CD14-positive monocyte (primary cell): ENCODE data around the gene ANP32B. TPM values are rescaled to one million over a fixed set of nuclear protein-coding genes. Genes with fewer than 3 reads are reported as not detected.
"Not testable (repeated sequence)": the region's sequence is repeated elsewhere in the genome, so short reads cannot be mapped to it uniquely, and the experiment has no call there.

ENCODE experiments used
- DNase-seq, 3 donors: peaks; one replicate each; pipeline ENCODE4 v3.0.0-alpha.2; 2011 to 2022
- H2AFZ ChIP-seq: 2 replicates; pipeline ENCODE4 v1.6.0; 2012; ENCODE audit warnings: mild to moderate bottlenecking, low read depth, low read length, inconsistent platforms; ENCODE audit not compliant: insufficient read depth, poor library complexity, severe bottlenecking
- H3K27ac ChIP-seq, 2 donors: 1 replicate in 1 of 2; 2 replicates in 1 of 2; pipeline ENCODE4 v1.5.1; 2012 to 2013; ENCODE audit warnings: low read length in 2 of 2, control low read depth in 1 of 2, inconsistent platforms in 1 of 2, low read depth in 1 of 2, mild to moderate bottlenecking in 1 of 2
- H3K27me3 ChIP-seq, 2 donors: one replicate each; pipeline versions ENCODE4 v1.6.0 to v1.6.1; 2011 to 2013; ENCODE audit warnings: low read length in 2 of 2; ENCODE audit not compliant: control insufficient read depth in 2 of 2, insufficient read depth in 2 of 2
- H3K36me3 ChIP-seq, 2 donors: replicated peaks in 1 of 2; 1 replicate in 1 of 2; 2 replicates in 1 of 2; pipeline versions ENCODE4 v1.5.1 to v1.6.1; 2012 to 2013; ENCODE audit warnings: low read length in 2 of 2, control low read depth in 1 of 2, inconsistent platforms in 1 of 2, mild to moderate bottlenecking in 1 of 2; ENCODE audit not compliant: insufficient read depth in 2 of 2, control insufficient read depth in 1 of 2
- H3K4me1 ChIP-seq, 2 donors: 1 replicate in 1 of 2; 2 replicates in 1 of 2; pipeline versions ENCODE4 v1.5.1 to v1.6.1; 2012 to 2013; ENCODE audit warnings: low read length in 2 of 2, control low read depth in 1 of 2, inconsistent platforms in 1 of 2, mild to moderate bottlenecking in 1 of 2, moderate library complexity in 1 of 2; ENCODE audit not compliant: insufficient read depth in 2 of 2, control insufficient read depth in 1 of 2
- H3K4me2 ChIP-seq: replicated peaks from 2 replicates; pipeline ENCODE3; 2012; ENCODE audit warnings: low read length, moderate library complexity, mild to moderate bottlenecking; ENCODE audit not compliant: poor library complexity, severe bottlenecking; ENCODE audit errors: extremely low read depth
- H3K4me3 ChIP-seq, 3 experiments: fragments of 200-600 bp in 1 of 3; sonication (generic) in 1 of 3; replicated peaks in 1 of 3; 1 replicate in 2 of 3; 2 replicates in 1 of 3; pipeline ENCODE4 v1.5.1; 2011 to 2013; ENCODE audit warnings: low read length in 3 of 3, mild to moderate bottlenecking in 3 of 3, control low read depth in 2 of 3, low read depth in 2 of 3, inconsistent platforms in 1 of 3, moderate library complexity in 1 of 3
- H3K79me2 ChIP-seq: 2 replicates; pipeline ENCODE4 v1.6.0; 2012; ENCODE audit warnings: mild to moderate bottlenecking, control low read depth, inconsistent platforms, low read length, moderate library complexity; ENCODE audit not compliant: insufficient read depth
- H3K9ac ChIP-seq: 2 replicates; pipeline ENCODE4 v1.6.0; 2017; ENCODE audit warnings: low read length, mild to moderate bottlenecking; ENCODE audit not compliant: insufficient read depth, poor library complexity, severe bottlenecking
- H3K9me3 ChIP-seq, 2 donors: replicated peaks in 1 of 2; 1 replicate in 1 of 2; 2 replicates in 1 of 2; pipeline versions ENCODE4 v1.5.1 to v1.6.1; 2012 to 2013; ENCODE audit warnings: low read length in 2 of 2, control low read depth in 1 of 2; ENCODE audit not compliant: control insufficient read depth in 1 of 2, insufficient read depth in 1 of 2
- H4K20me1 ChIP-seq: 2 replicates; pipeline ENCODE4 v1.6.0; 2012; ENCODE audit warnings: mild to moderate bottlenecking, low read length, control low read depth, moderate library complexity; ENCODE audit not compliant: insufficient read depth
- H3K27ac Mint-ChIP-seq, 7 donors: one replicate each; pipeline ENCODE4 v1.8.0; 2020; ENCODE audit warnings: mild to moderate bottlenecking in 7 of 7, mixed read lengths in 7 of 7, moderate library complexity in 6 of 7, inconsistent platforms in 2 of 7
- H3K27me3 Mint-ChIP-seq, 3 donors: one replicate each; pipeline ENCODE4 v1.8.0; 2021 to 2022; ENCODE audit warnings: low read depth in 3 of 3, mild to moderate bottlenecking in 3 of 3, mixed read lengths in 3 of 3, moderate library complexity in 3 of 3, inconsistent platforms in 1 of 3
- H3K36me3 Mint-ChIP-seq, 2 donors: one replicate each; pipeline ENCODE4 v1.8.0; 2020; ENCODE audit warnings: mixed read lengths in 2 of 2, inconsistent platforms in 1 of 2, mild to moderate bottlenecking in 1 of 2
- H3K4me1 Mint-ChIP-seq: one replicate; pipeline ENCODE4 v1.8.0; 2020; ENCODE audit warnings: mild to moderate bottlenecking, mixed read lengths
- H3K4me3 Mint-ChIP-seq, 2 donors: one replicate each; pipeline ENCODE4 v1.8.0; 2020; ENCODE audit warnings: mild to moderate bottlenecking in 2 of 2, mixed read lengths in 2 of 2, moderate library complexity in 1 of 2
- H3K9me3 Mint-ChIP-seq, 7 donors: one replicate each; pipeline ENCODE4 v1.8.0; 2020 to 2022; ENCODE audit warnings: mixed read lengths in 7 of 7, mild to moderate bottlenecking in 6 of 7, moderate library complexity in 6 of 7, inconsistent platforms in 2 of 7
- CTCF ChIP-seq: fragments of 200-600 bp; IDR thresholded peaks from one replicate; pipeline ENCODE4 v1.8.0; 2022; ENCODE audit warnings: antibody characterized with exemption, mild to moderate bottlenecking
- WGBS: methylation state at CpG from one replicate; pipeline ENCODE4 v1.1.5; 2013; ENCODE audit warnings: missing lambda C conversion rate; ENCODE audit not compliant: insufficient coverage; 5-methylcytosine and 5-hydroxymethylcytosine counted together
- intact Hi-C, 2 donors: fragments of 100-400 bp; cut with micrococcal nuclease; formaldehyde crosslinking; loops; one replicate each; pipeline versions ENCODE4 v1.15.0 to v1.15.1; 2023
- polyA plus RNA-seq, 3 donors: library from polyadenylated mRNA; depleted of rRNA in 1 of 3; unstranded in 2 of 3; stranded (reverse) in 1 of 3; fragments of 300-500 nt in 2 of 3; fragments of >200 nt in 1 of 3; fragmentation: Illumina TruSeq in 2 of 3; gene quantifications; 1 replicate in 2 of 3; 2 replicates in 1 of 3; pipeline ENCODE4 v1.2.3, GENCODE V29; 2012 to 2021

ANP32B gene
- polyA plus RNA-seq, 3 donors, result 29.7 to 40.7 (median 30.8) TPM

- H3K4me2 ChIP-seq, result no peak overlapping the region
- no peak for DNase-seq
- H4K20me1 ChIP-seq, result no peaks in the 10 kb centered on the region
- no peaks in the 10 kb centered on the region for H3K4me1 ChIP-seq
- Mint-ChIP-seq H3K4me3 (no peak overlapping the region), H3K27ac (no peak overlapping the region), H3K27me3 (peaks cover 0 to 2% (median 2%) of the 10 kb centered on the region in 3 donors), H3K9me3 (no peaks in the 10 kb centered on the region), H3K36me3 (no peaks in the 10 kb centered on the region), H3K4me1 (no peaks in the 10 kb centered on the region)
- no peak overlapping the region for H3K4me3 ChIP-seq
- no peak for TF ChIP-seq CTCF
- no peaks in the 10 kb centered on the region for H3K79me2 ChIP-seq
- no peak overlapping the region for H3K9ac ChIP-seq
- no peak overlapping the region for H2AFZ ChIP-seq
- H3K36me3 ChIP-seq, result no peaks in the 10 kb centered on the region
- H3K27me3 ChIP-seq, result no peaks in the 10 kb centered on the region
- no peaks in the 10 kb centered on the region for H3K9me3 ChIP-seq
- intact Hi-C loops, result no loop called here
- H3K27ac ChIP-seq, result no peak overlapping the region
Measured at GRCh38 chr9:97959585-97959984, 23.6 kb upstream of the ANP32B start.

DNA sequence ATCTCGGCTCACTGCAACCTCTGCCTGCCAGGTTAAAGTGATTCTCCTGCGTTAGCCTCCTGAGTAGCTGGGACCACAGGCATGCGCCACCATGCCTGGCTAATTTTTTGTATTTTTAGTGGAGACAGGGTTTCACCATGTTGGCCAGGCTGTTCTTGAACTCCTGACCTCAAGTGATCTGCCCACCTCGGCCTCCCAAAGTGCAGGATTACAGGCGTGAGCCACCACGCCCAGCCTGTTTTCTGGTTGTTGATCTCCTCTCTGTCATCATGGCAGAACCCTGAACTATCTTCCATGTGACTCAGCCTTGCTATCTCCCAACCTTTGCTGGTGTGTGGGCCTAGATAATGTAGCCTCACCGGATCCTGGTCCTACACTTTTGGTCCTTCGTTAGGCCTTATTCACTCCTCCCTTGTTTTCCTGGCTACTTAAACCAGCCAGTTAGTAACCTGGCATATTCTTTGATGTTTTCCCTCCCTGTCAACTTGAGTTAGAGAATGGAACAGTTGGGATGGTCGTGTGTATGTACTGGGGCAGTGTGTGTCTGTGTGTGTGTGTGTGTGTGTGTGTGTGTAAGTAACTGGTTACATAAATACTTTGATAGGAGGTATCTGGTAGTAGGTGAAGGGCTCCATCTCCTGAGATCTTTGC is 22.3 kb upstream of the ANP32B start:
- H3K9ac ChIP-seq, H4K20me1 ChIP-seq, H3K9me3 Mint-ChIP-seq, H3K36me3 ChIP-seq, intact Hi-C loops, H3K79me2 ChIP-seq, H3K9me3 ChIP-seq, H3K27ac ChIP-seq, H3K4me1 Mint-ChIP-seq, H3K4me2 ChIP-seq, H3K4me3 Mint-ChIP-seq, DNase-seq, H2AFZ ChIP-seq, H3K4me3 ChIP-seq, H3K27me3 Mint-ChIP-seq, H3K27ac Mint-ChIP-seq, H3K27me3 ChIP-seq, H3K36me3 Mint-ChIP-seq, H3K4me1 ChIP-seq: not testable (repeated sequence)
- 100% methylated on average over 4 of the region's 9 CpGs for WGBS
